KBM-7 (cell line): ENCODE results near the gene SEC14L6.
"Not testable (repeated sequence)": the region's sequence is repeated elsewhere in the genome, so short reads cannot be mapped to it uniquely, and the experiment has no call there.

Source experiments
- DNase-seq: peaks from one replicate; pipeline ENCODE4 v3.0.0-alpha.2; 2015
- in situ Hi-C: fragments of 300-500 bp; cut with MboI; formaldehyde crosslinking; loops from 2 replicates; pipeline ENCODE4 v1.14.3; 2020; ENCODE audit warnings: low sequenced_read_pairs, low pct_unique_long_range_greater_than_20kb, mixed read lengths

The SEC14L6 gene

GRCh38 chr22:30541961-30542810 lies 4.4 kb downstream of the SEC14L6 start:
- no peak for DNase-seq

GRCh38 chr22:30541511-30541910 lies 5.0 kb downstream of the SEC14L6 start:
- DNase-seq, in situ Hi-C loops: not testable (repeated sequence)

More at GRCh38 chr22:30541961-30542810, 4.4 kb downstream of the SEC14L6 start:
- in situ Hi-C loops: no loop called here

- in situ Hi-C loops: no loop called here
- no peak for DNase-seq
Measured at GRCh38 chr22:30539368-30539767, 7.2 kb downstream of the SEC14L6 start.

- no peak for DNase-seq
- in situ Hi-C loops: no loop called here
Measured at GRCh38 chr22:30538280-30538679, 8.3 kb downstream of the SEC14L6 start.

GRCh38 chr22:30537083-30537731 lies 9.3 kb downstream of the SEC14L6 start:
- in situ Hi-C loops: no loop called here
- DNase-seq: no peak

GRCh38 chr22:30535182-30535581 lies 11.4 kb downstream of the SEC14L6 start:
- in situ Hi-C loops: no loop called here
- no peak for DNase-seq

GRCh38 chr22:30531651-30532608 lies 14.6 kb downstream of the SEC14L6 start:
- DNase-seq: no peak
- in situ Hi-C loops: no loop called here

- in situ Hi-C loops: no loop called here
Measured at GRCh38 chr22:30526656-30527055, 19.9 kb downstream of the SEC14L6 start.

GRCh38 chr22:30523646-30524489 lies 22.7 kb downstream of the SEC14L6 start:
- in situ Hi-C loops: no loop called here
- no peak for DNase-seq

More at GRCh38 chr22:30526656-30527055, 19.9 kb downstream of the SEC14L6 start:
- DNase-seq: no peak

- in situ Hi-C loops: no loop called here
- DNase-seq: no peak
Measured at GRCh38 chr22:30521368-30522156, 25.0 kb downstream of the SEC14L6 start.

- in situ Hi-C loops: no loop called here
Measured at GRCh38 chr22:30519842-30520425, 26.6 kb downstream of the SEC14L6 start.

GRCh38 chr22:30516731-30517130 lies 29.8 kb downstream of the SEC14L6 start:
- in situ Hi-C loops: no loop called here
- DNase-seq: no peak

More at GRCh38 chr22:30519842-30520425, 26.6 kb downstream of the SEC14L6 start:
- DNase-seq: no peak

- DNase-seq: no peak
- in situ Hi-C loops: no loop called here
Measured at GRCh38 chr22:30516273-30516672, 30.3 kb downstream of the SEC14L6 start.

- no peak for DNase-seq
- in situ Hi-C loops: no loop called here
Measured at GRCh38 chr22:30514252-30514651, 32.3 kb downstream of the SEC14L6 start.

- in situ Hi-C loops: no loop called here
- DNase-seq: no peak
Measured at GRCh38 chr22:30513462-30513861, 33.1 kb downstream of the SEC14L6 start.

- no peak for DNase-seq
- in situ Hi-C loops: no loop called here
Measured at GRCh38 chr22:30511911-30512310, 34.6 kb downstream of the SEC14L6 start.

GRCh38 chr22:30511109-30511508 lies 35.4 kb downstream of the SEC14L6 start:
- DNase-seq: no peak
- in situ Hi-C loops: no loop called here
